OCI-LY7 (cell line): ENCODE results near the gene FAAP100. TPM values are rescaled to one million over a fixed set of nuclear protein-coding genes. Genes with fewer than 3 reads are reported as not detected.

ENCODE experiments used
- BruUV-seq: library from RNA; stranded (reverse); fragments of 400-500 nt; replicated peaks from 2 replicates; lab custom pipeline; 2021; lab: Mats Ljungman, UMichigan
- CTCF ChIA-PET: fragments of 300-600 bp; sonication (Branson Sonifier 250); formaldehyde crosslinking; loops from one replicate; lab custom pipeline; 2022; ENCODE audit warnings: antibody characterized with exemption; ENCODE audit not compliant: unreplicated experiment; lab: Charles Lee
- POLR2A ChIA-PET: fragments of 300-600 bp; sonication (Branson Sonifier 250); formaldehyde crosslinking; loops from one replicate; lab custom pipeline; 2022; ENCODE audit warnings: antibody characterized with exemption; lab: Charles Lee
- DNase-seq: peaks from one replicate; pipeline ENCODE4 v3.0.0-alpha.2; 2015; ENCODE audit warnings: low spot score
- H2AFZ ChIP-seq: fragments of 200-600 bp; sonication (generic), shearing (Covaris generic); 2 replicates; pipeline ENCODE4 v1.6.1; 2014; ENCODE audit warnings: mild to moderate bottlenecking, antibody characterized with exemption, low read length, moderate library complexity
- H3K27ac ChIP-seq: fragments of 200-600 bp; sonication (generic); 2 replicates; pipeline ENCODE4 v1.5.1; 2014; ENCODE audit warnings: mixed run types, low read depth, mild to moderate bottlenecking, moderate library complexity, low read length, inconsistent platforms; ENCODE audit not compliant: poor library complexity, severe bottlenecking
- H3K36me3 ChIP-seq: fragments of 200-600 bp; sonication (generic); 2 replicates; pipeline ENCODE4 v1.6.1; 2014; ENCODE audit warnings: mild to moderate bottlenecking, antibody characterized with exemption, low read length, moderate library complexity, mixed read lengths; ENCODE audit not compliant: insufficient read depth
- H3K4me1 ChIP-seq: fragments of 200-600 bp; sonication (generic); 2 replicates; pipeline ENCODE4 v1.5.1; 2014; ENCODE audit warnings: mild to moderate bottlenecking, low read length; ENCODE audit not compliant: insufficient read depth, poor library complexity, severe bottlenecking
- H3K4me2 ChIP-seq: fragments of 200-600 bp; sonication (generic); 2 replicates; pipeline ENCODE4 v1.6.1; 2014; ENCODE audit warnings: mild to moderate bottlenecking, low read length
- H3K4me3 ChIP-seq: fragments of 200-600 bp; sonication (generic); 2 replicates; pipeline ENCODE4 v1.5.1; 2014; ENCODE audit warnings: mild to moderate bottlenecking, low read depth, low read length; ENCODE audit not compliant: poor library complexity, severe bottlenecking
- H3K79me2 ChIP-seq: fragments of 200-600 bp; sonication (generic); 2 replicates; pipeline ENCODE4 v1.6.1; 2016; ENCODE audit warnings: low read depth, mild to moderate bottlenecking, low read length, moderate library complexity, mixed read lengths; ENCODE audit not compliant: insufficient read depth
- H3K9me2 ChIP-seq: fragments of 200-600 bp; sonication (generic); 2 replicates; pipeline ENCODE4 v1.6.1; 2016; ENCODE audit warnings: mild to moderate bottlenecking, low read length, mixed read lengths; ENCODE audit not compliant: insufficient read depth
- H3K9me3 ChIP-seq: fragments of 200-600 bp; sonication (generic); 2 replicates; pipeline ENCODE4 v1.6.1; 2014; ENCODE audit warnings: mild to moderate bottlenecking, mixed run types, low read length, mixed read lengths
- H4K20me1 ChIP-seq: fragments of 200-600 bp; sonication (generic); 2 replicates; pipeline ENCODE4 v1.6.1; 2014; ENCODE audit warnings: mild to moderate bottlenecking, antibody characterized with exemption, low read length, moderate library complexity, mixed read lengths; ENCODE audit not compliant: insufficient read depth
- CTCF ChIP-seq: fragments of 200-600 bp; sonication (generic); conservative IDR thresholded peaks from 2 replicates; pipeline ENCODE4 v1.5.1; 2014; ENCODE audit warnings: mild to moderate bottlenecking, antibody characterized with exemption, low read length, moderate library complexity, mixed read lengths
- EZH2phosphoT487 ChIP-seq: fragments of 200-600 bp; sonication (generic); IDR thresholded peaks from 2 replicates; pipeline ENCODE4 v1.6.1; 2018; ENCODE audit warnings: low read depth, borderline replicate concordance, mild to moderate bottlenecking, mixed run types, antibody characterized with exemption, low read length, moderate library complexity, mixed read lengths
- intact Hi-C: fragments of 100-400 bp; cut with micrococcal nuclease; formaldehyde crosslinking; loops from one replicate; pipeline ENCODE4 v1.10.0; 2022; ENCODE audit not compliant: unreplicated experiment
- total RNA-seq, 2 experiments: library from RNA; depleted of rRNA in 1 of 2; stranded (reverse); fragments of >200 nt in 1 of 2; shearing (Covaris generic) in 1 of 2; gene quantifications; 2 replicates each; pipeline ENCODE4 v1.2.3, GENCODE V29; 2014 to 2022

The FAAP100 gene
- total RNA-seq, 2 experiments from 2014 or later = 65.2 to 74.2 TPM

GRCh38 chr17:81541123-81541522 is 11.0 kb downstream of the FAAP100 start:
- no peak overlapping the region for H3K4me2 ChIP-seq
- BruUV-seq = no TSS peak

GRCh38 chr17:81540676-81541027 is 11.5 kb downstream of the FAAP100 start:
- TF ChIP-seq CTCF (no peak), EZH2phosphoT487 (no peak)
- no peak overlapping the region for H2AFZ ChIP-seq
- H3K36me3 ChIP-seq = peaks cover 44% of the 10 kb centered on the region
- no TSS peak for BruUV-seq
- intact Hi-C loops = no loop called here
- H3K4me1 ChIP-seq = no peaks in the 10 kb centered on the region
- H3K4me2 ChIP-seq = no peak overlapping the region
- no peak overlapping the region for H3K27ac ChIP-seq
- H3K9me2 ChIP-seq = no peaks in the 10 kb centered on the region
- no peaks in the 10 kb centered on the region for H3K79me2 ChIP-seq
- ChIA-PET POLR2A (no interaction called here), CTCF (no interaction called here)
- H3K4me3 ChIP-seq = no peak overlapping the region
- no peaks in the 10 kb centered on the region for H3K9me3 ChIP-seq
- no peaks in the 10 kb centered on the region for H4K20me1 ChIP-seq
- no peak for DNase-seq

More at GRCh38 chr17:81541123-81541522, 11.0 kb downstream of the FAAP100 start:
- Histone ChIP-seq H3K4me3 (no peak overlapping the region), H3K9me2 (no peaks in the 10 kb centered on the region), H3K4me1 (no peaks in the 10 kb centered on the region), H2AFZ (no peak overlapping the region), H4K20me1 (no peaks in the 10 kb centered on the region), H3K36me3 (peaks cover 48% of the 10 kb centered on the region), H3K79me2 (no peaks in the 10 kb centered on the region), H3K9me3 (no peaks in the 10 kb centered on the region), H3K27ac (no peak overlapping the region)
- no peak for TF ChIP-seq EZH2phosphoT487
- TF ChIP-seq CTCF = no peak
- DNase-seq = no peak
- intact Hi-C loops = no loop called here
- CTCF ChIA-PET = no interaction called here
- POLR2A ChIA-PET = no interaction called here

GRCh38 chr17:81539961-81540675 is 12.0 kb downstream of the FAAP100 start:
- no peak for TF ChIP-seq CTCF
- no peak for TF ChIP-seq EZH2phosphoT487
- no peak overlapping the region for H3K4me2 ChIP-seq
- no peak overlapping the region for H3K4me3 ChIP-seq
- H3K4me1 ChIP-seq = no peaks in the 10 kb centered on the region
- H2AFZ ChIP-seq = no peak overlapping the region
- ChIA-PET POLR2A (no interaction called here), CTCF (no interaction called here)
- H4K20me1 ChIP-seq = no peaks in the 10 kb centered on the region
- no peaks in the 10 kb centered on the region for H3K9me2 ChIP-seq
- TSS peak; percentile 59 for BruUV-seq
- H3K9me3 ChIP-seq = no peaks in the 10 kb centered on the region
- no peaks in the 10 kb centered on the region for H3K79me2 ChIP-seq
- intact Hi-C loops = no loop called here
- no peak for DNase-seq
- peaks cover 38% of the 10 kb centered on the region for H3K36me3 ChIP-seq
- no peak overlapping the region for H3K27ac ChIP-seq
